Activated T-cell treated with anti-CD3 and anti-CD28 coated beads, Interleukin-2, amount 50 U/mL, for 72 hours (primary cell): ENCODE results near the gene RFNG. TPM values are rescaled to one million over a fixed set of nuclear protein-coding genes. Genes with fewer than 3 reads are reported as not detected.

Experiments
- ATAC-seq, 2 donors: fragments of 150-1000 bp; cut with Tn5 transposase; replicated peaks in 1 of 2; 2 replicates each; pipeline ENCODE4 v1.10.0; 2021; ENCODE audit warnings: moderate library complexity in 2 of 2, mild to moderate bottlenecking in 1 of 2
- DNase-seq, 2 donors: peaks; one replicate each; pipeline ENCODE4 v3.0.0; 2021 to 2022; ENCODE audit warnings: mixed read lengths in 1 of 2
- H3K27ac Mint-ChIP-seq: one replicate; pipeline ENCODE4 v1.8.0; 2022; ENCODE audit warnings: mild to moderate bottlenecking, moderate library complexity, mixed read lengths
- H3K27me3 Mint-ChIP-seq: one replicate; pipeline ENCODE4 v1.8.0; 2022; ENCODE audit warnings: low read depth, mixed read lengths
- H3K36me3 Mint-ChIP-seq, 2 donors: one replicate each; pipeline ENCODE4 v1.8.0; 2022; ENCODE audit warnings: mixed read lengths in 2 of 2, mild to moderate bottlenecking in 1 of 2; ENCODE audit not compliant: insufficient read depth in 2 of 2
- H3K4me1 Mint-ChIP-seq: one replicate; pipeline ENCODE4 v1.8.0; 2022; ENCODE audit warnings: low read depth, mixed read lengths
- H3K4me3 Mint-ChIP-seq, 2 donors: one replicate each; pipeline ENCODE4 v1.8.0; 2022; ENCODE audit warnings: mild to moderate bottlenecking in 2 of 2, mixed read lengths in 2 of 2, moderate library complexity in 2 of 2
- H3K9me3 Mint-ChIP-seq, 2 donors: one replicate each; pipeline ENCODE4 v1.8.0; 2022; ENCODE audit warnings: mixed read lengths in 2 of 2
- total RNA-seq, 2 donors: library from RNA; stranded (reverse); gene quantifications; one replicate each; pipeline ENCODE4 v1.2.3, GENCODE V29; 2022

Gene RFNG
- total RNA-seq, 2 donors from 2014 or later = 31.0 to 42.2 TPM

GRCh38 chr17:81999587-81999975 lies 52.0 kb downstream of the RFNG start:
- Mint-ChIP-seq H3K27ac (no peak overlapping the region), H3K9me3 (no peaks in the 10 kb centered on the region), H3K36me3 (peaks cover 0 to 1% of the 10 kb centered on the region in 2 donors), H3K4me3 (no peak overlapping the region), H3K4me1 (no peaks in the 10 kb centered on the region), H3K27me3 (no peaks in the 10 kb centered on the region)
- DNase-seq (no peak), ATAC-seq (no peak)

GRCh38 chr17:81998691-81999438 lies 52.7 kb downstream of the RFNG start:
- Mint-ChIP-seq H3K27me3 (no peaks in the 10 kb centered on the region), H3K36me3 (peaks cover 0 to 1% of the 10 kb centered on the region in 2 donors), H3K27ac (no peak overlapping the region), H3K4me3 (no peak overlapping the region), H3K4me1 (no peaks in the 10 kb centered on the region), H3K9me3 (no peaks in the 10 kb centered on the region)
- DNase-seq (no peak), ATAC-seq (no peak)

GRCh38 chr17:81998212-81998611 lies 53.4 kb downstream of the RFNG start:
- Mint-ChIP-seq H3K4me3 (no peak overlapping the region), H3K9me3 (no peaks in the 10 kb centered on the region), H3K27me3 (no peaks in the 10 kb centered on the region), H3K36me3 (peaks cover 0 to 1% of the 10 kb centered on the region in 2 donors), H3K4me1 (no peaks in the 10 kb centered on the region), H3K27ac (no peak overlapping the region)
- DNase-seq (no peak), ATAC-seq (no peak)

Other genes with a start within 250 kb of the RFNG start
- gene GCGR, start 247.7 kb downstream of the RFNG start, total RNA-seq = under 1 TPM in 1 of 2 donors, not detected in 1; 0.17 TPM
- 10 to 100 TPM; 61.9 to 77.2 TPM for gene MCRIP1, start 218.5 kb downstream of the RFNG start, total RNA-seq
- not detected for gene PPP1R27, start 216.8 kb downstream of the RFNG start, total RNA-seq
- 100 to 1,000 TPM; 430 to 436 TPM for gene P4HB, start 191.3 kb downstream of the RFNG start, total RNA-seq
- gene ARHGDIA, start 180.5 kb downstream of the RFNG start, total RNA-seq = 100 to 1,000 TPM; 369 to 410 TPM
- 100 to 1,000 TPM in 1 of 2 donors, 10 to 100 TPM in 1; 95.9 to 122 TPM for gene ALYREF, start 160.2 kb downstream of the RFNG start, total RNA-seq
- gene ANAPC11, start 160.1 kb downstream of the RFNG start, total RNA-seq = 100 to 1,000 TPM in 1 of 2 donors, 10 to 100 TPM in 1; 78.5 to 106 TPM
- under 1 TPM in 1 of 2 donors, not detected in 1; 0.19 TPM for gene NPB, start 149.6 kb downstream of the RFNG start, total RNA-seq
- gene PCYT2, start 140.4 kb downstream of the RFNG start, total RNA-seq = 10 to 100 TPM; 13.9 to 14.2 TPM
- gene SIRT7, start 133.6 kb downstream of the RFNG start, total RNA-seq = 10 to 100 TPM; 42.2 to 44.2 TPM
- gene MAFG, start 124.1 kb downstream of the RFNG start, total RNA-seq = 10 to 100 TPM; 41.5 to 44.7 TPM
- 100 to 1,000 TPM; 141 to 178 TPM for gene PYCR1, start 114.5 kb downstream of the RFNG start, total RNA-seq
- not detected for gene MYADML2, start 104.6 kb downstream of the RFNG start, total RNA-seq
- 1 to 10 TPM in 1 of 2 donors, under 1 TPM in 1; 0.76 to 1.4 TPM for gene NOTUM, start 90.6 kb downstream of the RFNG start, total RNA-seq
- 10 to 100 TPM; 32.0 to 34.2 TPM for gene ASPSCR1, start 74.2 kb downstream of the RFNG start, total RNA-seq
- gene CENPX, start 28.9 kb downstream of the RFNG start, total RNA-seq = 10 to 100 TPM; 32.2 to 44.0 TPM
- 10 to 100 TPM; 11.8 to 15.4 TPM for gene LRRC45, start 28.5 kb downstream of the RFNG start, total RNA-seq
- gene RAC3, start 20.1 kb downstream of the RFNG start, total RNA-seq = 10 to 100 TPM in 1 of 2 donors, 1 to 10 TPM in 1; 8.5 to 13.1 TPM
- 100 to 1,000 TPM; 114 to 125 TPM for gene DCXR, start 14.1 kb downstream of the RFNG start, total RNA-seq
- gene GPS1, start 87 bp upstream of the RFNG start, total RNA-seq = 10 to 100 TPM; 55.1 to 73.5 TPM
- gene DUS1L, start 14.0 kb upstream of the RFNG start, total RNA-seq = 100 to 1,000 TPM; 109 to 121 TPM
- 10 to 100 TPM; 90.5 to 91.2 TPM for gene FASN, start 46.4 kb upstream of the RFNG start, total RNA-seq
- 10 to 100 TPM; 76.9 to 78.8 TPM for gene CCDC57, start 161.0 kb upstream of the RFNG start, total RNA-seq
- gene SLC16A3, start 177.2 kb upstream of the RFNG start, total RNA-seq = 10 to 100 TPM; 42.8 to 74.5 TPM
- 100 to 1,000 TPM; 166 to 170 TPM for gene CSNK1D, start 221.9 kb upstream of the RFNG start, total RNA-seq